ENCODE results near the gene PRLHR.
A peak's percentile ranks its signal among the peaks of the same experiment; 100 is the strongest.

PRLHR gene

GRCh38 chr10:118587881-118588651, 7.4 kb downstream of the PRLHR start:
- no peak for DNase-seq

GRCh38 chr10:118586911-118587310, 8.5 kb downstream of the PRLHR start:
- no peak for DNase-seq

GRCh38 chr10:118585794-118586193, 9.7 kb downstream of the PRLHR start:
- DNase-seq = no peak

DNA sequence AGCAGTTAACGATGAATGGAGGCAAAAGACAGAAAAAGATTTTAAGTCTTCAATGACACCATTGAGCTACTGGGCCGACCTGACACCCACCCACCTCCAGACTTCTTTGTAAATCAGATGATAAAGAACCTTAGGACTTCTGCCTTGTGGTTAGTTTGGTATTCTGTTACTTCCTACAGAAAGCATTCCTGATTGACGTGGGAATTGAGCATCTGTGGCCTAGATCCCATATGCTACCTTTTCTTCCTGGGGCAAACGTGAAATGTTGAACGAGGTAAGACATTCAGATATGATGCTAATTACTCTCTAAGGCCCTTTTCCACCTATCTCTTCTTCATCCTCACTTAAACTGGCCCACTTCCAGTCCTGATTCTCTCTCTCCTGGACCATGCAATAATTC, 10.2 kb downstream of the PRLHR start:
- DNase-seq = no peak

DNA sequence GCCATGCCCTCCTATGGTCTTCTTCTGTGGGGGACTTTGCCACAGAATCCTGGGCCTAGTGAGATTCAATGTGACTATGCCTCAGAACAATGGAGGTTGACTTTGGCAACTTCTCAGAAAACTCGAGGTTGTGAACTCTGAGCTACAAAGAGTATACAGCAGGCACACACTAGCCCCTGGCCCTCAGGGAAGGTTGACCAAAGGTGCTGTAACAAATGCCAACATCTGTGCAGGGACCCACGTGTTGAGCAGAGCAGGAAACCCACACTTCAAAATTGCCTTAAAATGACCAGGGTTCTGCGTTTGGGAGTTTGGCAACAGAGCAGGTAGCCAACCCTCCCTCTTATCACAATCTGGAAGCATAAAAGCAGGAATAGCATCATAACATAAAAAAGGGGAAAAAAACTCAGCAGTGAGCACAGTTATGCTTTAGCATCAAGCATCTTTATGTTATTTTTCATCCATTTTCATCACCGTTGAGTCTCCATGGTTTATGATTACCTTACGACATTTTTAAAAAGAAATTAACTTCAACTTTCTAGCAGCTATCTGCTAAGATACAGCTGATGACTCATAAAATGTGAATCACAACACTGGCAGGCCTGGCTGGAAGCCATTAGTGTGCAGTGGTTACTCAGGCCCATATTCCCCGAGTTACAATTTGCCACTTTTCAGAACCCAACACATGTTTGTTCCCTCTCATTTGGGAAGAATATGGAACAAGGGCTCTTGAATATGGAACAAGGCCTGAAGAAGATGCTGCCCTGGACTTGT, 11.1 kb downstream of the PRLHR start:
- DNase-seq = no peak

DNA sequence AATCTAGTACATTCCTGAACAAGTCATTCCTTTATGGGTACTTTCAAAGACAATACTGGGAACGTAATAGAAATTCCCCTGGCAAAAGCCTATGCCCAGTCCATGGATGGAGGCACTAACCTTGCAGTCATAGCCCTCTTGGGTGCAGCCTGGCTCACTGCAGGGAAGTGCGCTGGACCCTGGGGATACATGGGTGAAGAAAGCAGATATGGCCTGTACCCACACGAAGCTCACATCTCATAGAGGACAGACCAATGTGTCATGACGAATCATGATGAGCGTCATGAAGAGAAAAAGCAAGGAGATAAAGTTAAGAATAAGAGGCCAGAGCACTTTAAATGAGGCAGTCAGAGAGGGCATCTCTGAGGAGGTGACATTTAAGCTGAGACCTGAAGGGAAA, 11.8 kb downstream of the PRLHR start:
- DNase-seq = no peak

GRCh38 chr10:118582511-118582910, 12.9 kb downstream of the PRLHR start:
- DNase-seq = no peak

DNA sequence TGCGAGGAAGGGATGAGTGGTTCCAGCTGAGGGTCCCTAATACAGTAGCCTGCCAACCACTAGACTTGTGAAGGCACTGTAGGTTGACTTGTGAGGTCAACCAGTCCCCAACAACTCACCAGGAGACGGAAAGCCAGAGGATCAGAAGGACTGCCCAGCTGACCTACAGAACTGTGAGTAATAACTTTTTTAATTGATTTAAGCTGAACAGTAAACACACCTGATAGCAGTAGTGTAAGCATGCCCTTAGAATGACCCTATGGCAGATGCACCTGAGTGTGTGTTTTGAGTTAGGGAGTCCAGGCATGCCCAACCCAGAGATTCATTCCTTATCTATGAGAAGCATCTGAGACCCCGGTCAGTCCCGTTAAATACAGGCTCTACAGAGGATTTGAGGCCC, 14.1 kb downstream of the PRLHR start:
- no peak for DNase-seq

- no peak for DNase-seq
Observed at GRCh38 chr10:118580702-118581101, 14.7 kb downstream of the PRLHR start.

- DNase-seq = no peak
Observed at GRCh38 chr10:118573512-118573911, 21.9 kb downstream of the PRLHR start.

DNA sequence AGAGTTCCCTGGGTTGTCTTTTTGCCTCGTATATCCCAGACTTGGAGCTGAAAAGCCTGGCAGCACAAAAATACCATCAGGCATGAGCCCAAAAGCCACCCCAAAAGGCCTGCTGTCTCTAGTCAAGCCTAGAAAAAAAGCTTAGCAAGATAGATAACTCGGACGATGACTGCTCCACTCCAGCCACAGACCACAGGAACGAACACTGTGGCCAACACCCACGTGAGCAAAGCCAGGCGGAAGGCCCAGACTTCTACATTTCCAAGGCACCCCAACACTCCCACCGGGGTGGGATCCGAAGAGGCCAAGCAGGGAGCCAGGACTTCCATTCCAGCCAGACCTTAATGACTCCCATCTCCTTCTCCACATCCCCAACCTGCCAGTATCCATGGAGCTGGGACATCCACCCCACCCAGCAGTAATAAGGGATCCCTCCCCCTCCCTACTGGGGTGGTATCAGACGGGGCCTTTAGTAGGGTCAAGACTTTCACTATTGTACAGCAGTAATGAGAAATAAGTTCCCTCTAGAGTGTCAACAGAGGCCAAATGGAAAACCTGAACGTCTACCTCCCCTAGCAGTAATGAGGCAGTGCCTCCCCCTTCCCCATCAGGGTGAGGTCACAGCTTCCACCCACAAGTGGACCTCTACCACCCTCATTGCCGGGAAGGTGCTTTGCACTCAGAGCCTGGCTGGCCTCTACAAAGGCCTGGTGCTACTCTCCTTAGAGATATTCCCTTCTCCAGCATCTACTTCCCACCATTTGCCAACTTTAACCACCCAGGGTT, 23.0 kb downstream of the PRLHR start:
- no peak for DNase-seq

- DNase-seq = no peak
Observed at GRCh38 chr10:118571123-118571522, 24.3 kb downstream of the PRLHR start.

DNA sequence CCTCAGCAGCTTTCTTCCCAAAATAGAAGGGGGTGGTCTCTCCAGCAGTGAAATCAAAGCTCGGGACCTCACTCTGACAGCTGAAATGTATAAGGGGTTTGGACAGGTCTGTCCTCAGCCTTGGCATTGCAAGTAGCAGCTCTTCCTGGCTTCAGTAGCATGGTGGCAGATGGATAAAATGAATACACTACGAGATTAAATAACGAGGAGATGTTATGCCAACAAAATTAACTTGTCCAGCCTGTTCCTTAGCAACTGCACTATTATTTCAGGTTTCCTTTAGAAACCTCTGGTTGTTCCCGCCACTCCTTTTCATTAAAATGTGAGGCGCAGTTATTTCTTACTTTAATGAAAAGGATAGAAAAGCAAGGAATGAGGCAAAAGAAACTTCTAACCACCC, 24.9 kb downstream of the PRLHR start:
- no peak for DNase-seq

DNA sequence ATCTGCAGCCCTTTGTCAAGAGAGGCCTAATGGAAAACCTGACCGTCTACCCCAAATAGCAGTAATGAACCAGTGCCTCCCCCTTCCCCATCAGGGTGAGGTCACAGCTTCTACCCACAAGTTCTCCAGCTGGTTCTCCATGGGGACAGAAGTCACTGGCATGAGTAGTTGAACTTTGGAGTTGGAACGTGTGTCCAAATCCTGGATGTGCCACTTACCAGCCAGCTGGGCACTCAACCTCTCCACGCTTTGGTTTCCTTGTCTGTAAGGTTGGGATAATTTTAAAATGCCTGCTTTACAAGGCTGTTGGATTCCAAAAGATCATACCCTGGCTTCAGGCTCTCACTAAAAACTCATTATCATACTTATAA, 25.6 kb downstream of the PRLHR start:
- DNase-seq = no peak

GRCh38 chr10:118569241-118569881, 26.1 kb downstream of the PRLHR start:
- no peak for DNase-seq

GRCh38 chr10:118568327-118568848, 27.1 kb downstream of the PRLHR start:
- DNase-seq = peak; percentile 53

- no peak for DNase-seq
Observed at GRCh38 chr10:118567701-118568248, 27.7 kb downstream of the PRLHR start.

- DNase-seq = no peak
Observed at GRCh38 chr10:118566911-118567310, 28.5 kb downstream of the PRLHR start.

DNA sequence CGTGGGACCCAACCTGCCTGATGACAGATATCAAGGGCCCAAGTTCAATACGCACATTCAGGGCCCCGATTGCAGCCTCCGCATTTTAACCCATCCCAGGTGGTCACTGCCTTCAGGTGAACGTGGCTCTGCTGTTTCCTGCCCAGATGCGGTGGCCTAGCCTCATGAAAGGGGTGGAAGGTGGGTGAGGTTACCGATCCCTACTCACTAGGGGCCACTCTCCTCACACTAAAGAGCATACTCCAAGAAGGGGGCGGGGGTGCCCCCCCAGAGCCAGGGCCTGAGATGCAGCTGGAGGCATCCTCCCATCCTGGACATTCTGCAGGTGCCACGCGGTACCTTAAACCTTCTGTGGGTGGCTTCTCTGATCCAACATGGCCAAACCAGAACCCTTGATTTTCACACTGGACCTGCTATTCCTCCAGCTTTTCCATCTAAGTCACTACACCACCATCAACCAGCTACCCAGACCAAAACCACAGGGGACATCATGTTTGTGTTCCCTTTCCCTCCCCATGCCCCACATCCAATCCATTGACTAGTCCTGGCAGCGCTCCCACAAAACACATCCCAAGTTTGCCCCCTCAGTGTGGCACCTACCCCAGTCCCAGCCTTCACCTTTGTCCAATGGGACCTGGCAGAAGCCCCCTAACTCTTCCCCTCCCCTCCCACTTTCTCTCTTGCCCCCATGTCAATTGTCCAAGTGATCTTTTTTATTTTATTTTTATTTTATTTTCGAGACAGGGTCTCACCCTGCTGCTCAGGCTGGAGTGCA, 30.0 kb downstream of the PRLHR start:
- DNase-seq = no peak

GRCh38 chr10:118564652-118565051, 30.8 kb downstream of the PRLHR start:
- DNase-seq = peak; percentile 38

DNA sequence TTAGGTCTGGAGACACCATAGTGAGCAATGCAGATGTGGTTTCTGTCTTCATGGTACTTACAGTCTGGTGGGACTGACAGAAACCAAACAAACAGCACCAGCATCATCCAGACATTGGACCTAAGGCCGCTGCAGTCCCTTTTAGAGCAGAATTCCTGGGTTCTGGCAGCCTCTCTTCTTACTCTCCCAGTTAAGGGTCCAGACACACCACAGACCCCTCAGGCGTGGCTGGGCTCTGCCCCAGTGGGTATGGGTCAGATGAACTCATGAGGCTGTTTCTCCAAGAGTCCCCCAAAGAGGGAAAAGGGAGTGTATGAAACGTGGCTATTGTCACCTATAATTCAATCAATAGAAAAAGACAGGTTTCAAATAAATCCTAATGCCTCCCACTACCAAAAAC, 31.3 kb downstream of the PRLHR start:
- no peak for DNase-seq
